ENCODE data around the gene SLC34A3.

The SLC34A3 gene

DNA sequence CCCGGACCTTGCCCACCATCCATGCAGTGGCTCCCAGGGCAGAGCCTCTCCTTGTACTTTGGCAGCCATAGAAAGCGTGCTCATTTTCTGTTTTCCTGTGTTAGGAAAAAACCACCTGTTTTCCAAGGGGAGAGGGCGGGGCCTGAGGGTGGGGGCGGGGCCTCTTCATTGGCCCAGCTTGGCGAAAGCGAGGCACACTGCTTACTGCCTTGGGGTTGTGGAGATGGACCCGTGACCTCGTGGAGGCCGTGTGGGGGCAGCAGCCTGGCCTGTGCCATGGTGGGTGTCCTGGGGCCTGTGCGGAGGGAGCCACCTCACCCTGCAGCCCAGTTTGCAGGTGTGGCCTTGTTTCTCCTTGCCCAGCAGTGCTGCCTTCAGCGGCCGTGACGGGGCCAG is 42.4 kb downstream of the SLC34A3 start:
- TF ChIP-seq TCF12 (IDR thresholded peaks at IDR 0.05; ENCODE audit: low read depth), result no peak
- TF ChIP-seq RAD21 (IDR thresholded peaks at IDR 0.05; ENCODE audit: low read depth), result no peak
- no peak for TF ChIP-seq EP300 (IDR thresholded peaks at IDR 0.05; ENCODE audit: borderline replicate concordance)

- TF ChIP-seq CEBPB (IDR thresholded peaks at IDR 0.05), result no peak
- no peak for TF ChIP-seq MAX (IDR thresholded peaks at IDR 0.05)
- no peak for TF ChIP-seq EP300 (IDR thresholded peaks at IDR 0.05; ENCODE audit: borderline replicate concordance)
- TF ChIP-seq TAF1 (IDR thresholded peaks at IDR 0.05; ENCODE audit: low read depth), result no peak
- TF ChIP-seq RAD21 (IDR thresholded peaks at IDR 0.05; ENCODE audit: low read depth), result no peak
- no peak for TF ChIP-seq FOXM1 (IDR thresholded peaks at IDR 0.05; ENCODE audit: borderline replicate concordance, low read depth)
- TF ChIP-seq EGR1 (IDR thresholded peaks at IDR 0.05), result no peak
These were observed 43.1 kb downstream of the SLC34A3 start for GRCh38 chr9:137273611-137274320.

- TF ChIP-seq EP300 (IDR thresholded peaks at IDR 0.05; ENCODE audit: borderline replicate concordance) (no peak), EGR1 (IDR thresholded peaks at IDR 0.05) (no peak), TEAD4 (IDR thresholded peaks at IDR 0.05) (no peak), TCF12 (IDR thresholded peaks at IDR 0.05; ENCODE audit: low read depth) (no peak), FOXM1 (IDR thresholded peaks at IDR 0.05; ENCODE audit: borderline replicate concordance, low read depth) (no peak), ZBTB7A (IDR thresholded peaks at IDR 0.05; ENCODE audit: low read depth) (no peak), NFIC (IDR thresholded peaks at IDR 0.05) (no peak), CEBPB (IDR thresholded peaks at IDR 0.05) (no peak), CREB1 (IDR thresholded peaks at IDR 0.05; ENCODE audit: low read depth) (no peak), REST (IDR thresholded peaks at IDR 0.05; ENCODE audit: low read depth) (no peak), MAX (IDR thresholded peaks at IDR 0.05) (no peak), TAF1 (IDR thresholded peaks at IDR 0.05; ENCODE audit: low read depth) (no peak)
- TF ChIP-seq, protein P1, sequence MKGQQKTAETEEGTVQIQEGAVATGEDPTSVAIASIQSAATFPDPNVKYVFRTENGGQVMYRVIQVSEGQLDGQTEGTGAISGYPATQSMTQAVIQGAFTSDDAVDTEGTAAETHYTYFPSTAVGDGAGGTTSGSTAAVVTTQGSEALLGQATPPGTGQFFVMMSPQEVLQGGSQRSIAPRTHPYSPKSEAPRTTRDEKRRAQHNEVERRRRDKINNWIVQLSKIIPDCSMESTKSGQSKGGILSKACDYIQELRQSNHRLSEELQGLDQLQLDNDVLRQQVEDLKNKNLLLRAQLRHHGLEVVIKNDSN (IDR thresholded peaks at IDR 0.05), result no peak
These were observed 44.5 kb downstream of the SLC34A3 start for GRCh38 chr9:137275203-137275587.

GRCh38 chr9:137275588-137276472 is 45.1 kb downstream of the SLC34A3 start:
- TF ChIP-seq EP300 (IDR thresholded peaks at IDR 0.05; ENCODE audit: borderline replicate concordance) (no peak), CEBPB (IDR thresholded peaks at IDR 0.05) (no peak), ZBTB7A (IDR thresholded peaks at IDR 0.05; ENCODE audit: low read depth) (no peak), YY1 (IDR thresholded peaks at IDR 0.05; ENCODE audit: low read depth) (no peak), MAX (IDR thresholded peaks at IDR 0.05) (no peak), REST (IDR thresholded peaks at IDR 0.05; ENCODE audit: low read depth) (no peak), RAD21 (IDR thresholded peaks at IDR 0.05; ENCODE audit: low read depth) (no peak), FOXM1 (IDR thresholded peaks at IDR 0.05; ENCODE audit: borderline replicate concordance, low read depth) (no peak), TCF12 (IDR thresholded peaks at IDR 0.05; ENCODE audit: low read depth) (no peak), CREB1 (IDR thresholded peaks at IDR 0.05; ENCODE audit: low read depth) (no peak), TAF1 (IDR thresholded peaks at IDR 0.05; ENCODE audit: low read depth) (no peak), NFIC (IDR thresholded peaks at IDR 0.05) (no peak)
- TF ChIP-seq, protein P1 (IDR thresholded peaks at IDR 0.05), result no peak
